NCI-H1436 (cell line): ENCODE data around the gene TNFSF11.

Source experiments
- DNase-seq: peaks from one replicate; lab custom pipeline; 2025; lab: John Stamatoyannopoulos, UW

The TNFSF11 gene

DNA sequence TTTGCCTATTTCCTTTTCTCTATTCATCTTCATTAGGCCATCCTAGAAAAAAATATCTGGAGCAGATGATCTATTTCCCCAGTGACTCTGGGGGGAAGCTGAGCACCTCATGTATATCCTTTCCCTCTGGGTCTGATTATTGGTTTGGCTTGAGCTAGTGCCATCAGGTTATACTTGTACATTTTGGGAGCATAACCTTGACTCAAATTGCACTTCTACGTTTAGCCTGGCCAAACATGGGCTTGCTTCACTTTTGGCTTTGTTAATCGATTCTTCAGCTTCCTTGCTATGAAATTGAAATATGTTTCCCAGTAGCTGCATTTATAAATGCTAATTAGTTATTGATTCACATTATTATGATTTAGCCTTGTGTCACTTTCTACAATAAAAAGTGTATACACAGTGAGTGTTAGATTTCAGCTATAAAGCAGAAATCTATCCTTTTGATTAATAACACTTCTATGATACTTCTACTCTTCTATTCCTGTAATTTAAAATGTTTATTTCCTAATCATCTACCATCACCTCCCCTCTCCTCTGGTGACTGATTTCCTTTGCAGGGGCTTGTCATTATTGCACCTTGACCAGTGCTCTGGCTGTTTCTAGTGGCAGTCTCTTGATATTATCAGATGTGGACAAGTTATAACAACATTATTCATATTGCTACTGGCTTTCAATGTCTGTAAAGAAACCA, 37.3 kb downstream of the TNFSF11 start:
- no peak for DNase-seq

DNA sequence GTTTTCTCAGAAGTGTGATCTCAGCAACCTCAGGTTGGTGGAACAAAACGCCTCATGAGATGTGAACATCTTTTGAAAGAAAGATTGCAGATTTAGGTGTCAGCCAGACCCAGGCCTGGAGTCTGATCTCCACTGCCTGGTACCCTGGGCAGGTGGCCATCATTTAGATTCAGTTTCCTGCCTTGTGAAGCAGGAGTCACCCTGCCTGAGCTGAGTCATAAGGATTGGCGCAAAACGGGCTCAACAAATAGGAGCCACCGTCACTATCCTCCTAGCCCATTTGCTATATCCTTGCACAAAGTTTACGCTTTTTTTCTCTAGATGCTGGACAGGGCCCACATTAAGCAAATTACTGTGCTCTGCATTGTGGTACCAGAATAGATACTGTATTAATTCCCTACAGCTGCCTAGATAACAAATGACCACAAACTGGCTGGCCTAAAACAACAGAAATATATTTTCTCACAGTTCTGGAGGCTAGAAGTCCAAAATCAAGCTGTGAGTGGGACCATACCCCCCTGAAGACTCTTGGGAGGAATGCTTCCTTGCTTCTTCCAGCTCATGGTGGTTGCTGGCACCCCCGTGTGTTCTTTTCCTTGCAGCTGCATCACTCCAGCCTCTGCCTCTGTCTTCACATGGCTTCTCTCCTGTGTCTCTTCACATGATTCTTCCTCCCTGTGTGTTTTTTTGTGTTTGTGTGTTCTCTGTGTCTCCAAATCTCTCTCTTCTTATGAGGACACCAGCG, 38.2 kb downstream of the TNFSF11 start:
- DNase-seq = no peak

DNA sequence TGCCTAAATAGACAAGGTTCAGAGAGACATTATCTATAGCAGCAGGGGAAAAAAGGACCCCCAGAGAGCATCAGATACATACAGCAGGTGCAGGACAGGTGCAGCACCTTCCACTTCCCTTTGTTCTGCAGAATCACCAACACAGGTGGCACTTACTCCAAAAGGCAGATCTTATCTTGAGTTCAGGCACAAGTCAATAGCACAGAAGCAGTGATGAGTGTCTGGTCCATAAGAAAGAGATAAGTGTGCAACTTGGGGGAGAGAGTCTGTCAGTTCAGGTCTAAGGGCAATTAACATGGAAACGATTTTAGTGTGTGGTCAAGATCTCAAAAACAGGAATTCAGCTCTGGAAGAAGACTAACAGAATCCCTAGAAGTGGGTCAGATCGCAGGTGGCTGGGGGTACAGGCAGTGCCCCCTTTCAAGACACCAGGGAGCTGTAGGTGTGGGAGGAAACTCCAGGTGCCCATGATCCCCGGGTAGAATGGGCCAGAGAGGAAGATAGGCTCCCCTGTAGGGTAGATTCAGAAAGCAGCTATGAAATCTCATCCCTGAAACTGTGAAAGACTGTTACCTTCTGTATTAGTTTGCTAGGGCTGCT, 40.6 kb downstream of the TNFSF11 start:
- DNase-seq = no peak

- no peak for DNase-seq
These were observed 41.7 kb downstream of the TNFSF11 start for GRCh38 chr13:42615691-42616090.

GRCh38 chr13:42617221-42617620, 43.3 kb downstream of the TNFSF11 start:
- no peak for DNase-seq

GRCh38 chr13:42623916-42624315, 50.0 kb downstream of the TNFSF11 start:
- no peak for DNase-seq

GRCh38 chr13:42625611-42626010, 51.7 kb downstream of the TNFSF11 start:
- no peak for DNase-seq

DNA sequence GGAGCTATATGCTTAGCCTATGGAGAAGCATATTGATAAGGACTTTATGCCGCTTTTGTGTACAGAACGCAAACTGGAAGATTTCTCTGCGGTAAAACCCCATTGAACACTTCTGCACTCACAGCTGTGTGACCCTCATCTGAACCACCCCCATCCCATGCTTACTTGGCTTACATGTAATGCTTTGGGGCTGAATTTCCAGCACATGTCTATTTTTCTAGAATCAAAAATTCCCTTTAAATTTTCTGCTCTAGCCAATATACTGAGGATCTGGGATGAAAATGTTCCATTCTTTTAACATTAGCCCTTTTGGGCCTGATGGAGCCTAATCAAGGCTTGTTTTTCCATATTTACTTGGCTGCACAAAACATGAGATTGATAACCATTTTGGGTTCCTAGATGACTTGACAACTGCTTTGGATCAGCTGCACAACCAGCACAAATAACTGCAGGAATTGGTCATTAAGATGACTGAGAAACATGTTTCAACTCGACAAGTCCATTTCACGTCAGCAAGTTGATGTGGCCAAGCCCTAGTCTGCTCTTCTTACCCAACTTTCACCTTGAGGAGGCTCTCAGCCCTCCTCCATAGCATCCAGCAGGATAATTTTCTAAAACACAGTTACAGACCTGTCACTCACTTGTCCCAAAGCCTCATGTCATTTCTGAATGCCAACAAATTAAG, 52.4 kb downstream of the TNFSF11 start:
- no peak for DNase-seq

- no peak for DNase-seq
These were observed 54.7 kb downstream of the TNFSF11 start for GRCh38 chr13:42628666-42629065.

- DNase-seq = no peak
These were observed 57.2 kb downstream of the TNFSF11 start for GRCh38 chr13:42631181-42631580.

DNA sequence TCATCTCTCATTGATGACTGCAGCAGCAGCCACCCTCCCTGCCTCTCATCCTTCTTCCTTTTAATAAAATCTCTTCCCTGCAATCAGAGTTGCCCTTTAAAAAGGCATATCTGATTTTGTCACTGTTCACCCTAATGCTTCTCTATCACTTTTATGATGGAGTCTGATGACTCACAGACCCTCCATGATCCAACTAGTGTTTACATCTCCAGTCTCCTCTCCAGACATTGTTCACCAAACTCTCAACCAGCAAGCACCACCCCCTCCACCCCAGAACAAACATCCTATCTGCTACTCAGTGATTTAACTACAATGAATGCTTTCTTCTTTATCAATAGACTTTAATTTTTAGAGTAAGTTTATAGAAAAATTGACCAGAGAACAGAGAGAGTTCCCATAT, 59.5 kb downstream of the TNFSF11 start:
- no peak for DNase-seq

GRCh38 chr13:42638101-42638500, 64.1 kb downstream of the TNFSF11 start:
- DNase-seq = no peak

DNA sequence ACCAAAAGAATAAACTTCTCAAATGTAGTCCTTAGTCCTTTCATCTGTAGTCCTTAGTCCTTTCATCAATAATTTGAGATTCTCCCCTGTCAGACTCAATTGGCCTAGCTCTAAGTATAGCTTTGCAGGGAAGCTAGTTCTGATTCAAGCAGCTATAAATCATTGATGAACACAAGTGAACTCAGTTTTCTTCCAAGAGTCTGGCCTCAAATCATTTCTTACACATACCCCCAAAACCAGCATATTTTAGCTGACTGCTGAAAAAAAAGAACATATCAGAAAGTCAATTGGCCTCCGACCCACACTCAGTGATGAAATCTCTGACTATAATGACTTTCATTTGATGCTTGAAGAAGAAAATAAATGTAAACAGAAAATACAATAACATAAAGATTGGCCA, 64.9 kb downstream of the TNFSF11 start:
- no peak for DNase-seq

- DNase-seq = no peak
These were observed 69.1 kb downstream of the TNFSF11 start for GRCh38 chr13:42643076-42643475.

DNA sequence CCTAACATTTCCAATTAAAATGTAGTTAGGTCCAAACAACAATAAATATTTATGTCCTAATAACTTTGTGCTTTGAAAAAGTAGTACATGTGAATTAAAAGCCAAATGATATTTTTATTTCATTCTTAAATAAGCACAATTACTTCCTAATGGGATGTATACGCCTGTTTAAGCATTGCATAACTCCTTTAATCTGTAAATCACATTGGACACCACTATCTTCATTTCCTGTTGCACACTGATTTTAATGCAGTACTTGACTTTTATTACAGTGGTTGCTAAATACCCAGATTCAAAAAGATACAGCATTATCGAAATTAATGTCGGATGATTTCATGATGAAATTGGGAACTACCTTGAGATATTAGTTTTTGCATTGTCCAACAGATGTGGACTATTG, 70.9 kb downstream of the TNFSF11 start:
- no peak for DNase-seq

DNA sequence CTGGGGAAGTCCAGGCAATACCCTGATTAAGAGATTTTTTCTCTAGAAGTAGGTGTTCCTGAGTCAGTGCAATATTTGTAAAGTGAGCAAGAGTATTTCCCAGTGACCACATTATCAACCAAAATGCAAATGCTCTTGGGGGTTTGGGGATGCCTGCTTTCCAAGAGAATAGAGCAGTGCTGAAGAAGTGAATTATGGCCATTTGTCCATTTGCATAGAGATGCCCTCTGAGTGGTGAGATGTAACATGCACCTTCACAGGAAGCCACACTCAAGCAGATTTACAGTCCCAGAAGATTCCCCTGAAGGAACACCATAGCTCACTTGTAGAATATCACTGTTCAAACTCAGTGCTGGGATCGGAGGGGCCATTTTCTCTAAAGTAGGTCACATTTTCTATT, 71.8 kb downstream of the TNFSF11 start:
- DNase-seq = no peak

DNA sequence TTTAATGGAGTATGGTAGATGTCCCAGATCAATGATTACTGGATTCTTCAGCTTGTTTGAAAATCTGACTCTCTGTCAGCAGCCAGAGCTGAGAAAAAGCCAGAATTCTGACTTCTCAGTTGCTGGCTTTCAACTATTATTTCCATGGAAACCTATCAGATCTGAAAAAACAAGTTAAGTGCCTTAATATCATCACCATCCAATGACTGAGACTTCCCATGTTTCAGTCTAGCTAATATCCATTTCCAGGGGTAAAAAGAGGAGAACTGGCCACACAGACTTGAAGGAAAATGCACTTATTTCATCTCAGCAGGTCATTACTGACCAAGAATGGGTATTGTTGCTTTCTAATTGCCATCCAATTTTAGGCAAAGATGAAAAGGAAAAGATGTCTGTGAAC, 75.2 kb downstream of the TNFSF11 start:
- no peak for DNase-seq

DNA sequence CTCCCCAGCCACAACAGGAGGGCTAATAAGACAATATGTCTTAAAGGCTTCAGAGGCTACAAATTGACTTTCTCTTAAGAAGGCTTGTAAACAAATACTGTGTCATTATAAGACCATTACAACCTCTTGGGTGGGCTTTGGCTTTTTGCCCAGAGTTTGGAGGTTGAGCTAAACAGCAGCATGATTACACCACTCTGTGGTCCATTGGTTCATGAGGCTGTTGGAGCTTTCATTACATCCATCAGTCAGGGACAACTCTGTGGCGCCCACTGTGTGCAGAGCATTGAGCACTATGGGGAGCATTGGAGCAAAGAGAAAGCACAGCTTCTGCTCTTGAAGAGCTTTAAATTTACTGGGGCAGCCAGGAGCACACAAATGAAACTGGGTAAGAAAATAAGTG, 75.9 kb downstream of the TNFSF11 start:
- DNase-seq = peak; percentile 47

DNA sequence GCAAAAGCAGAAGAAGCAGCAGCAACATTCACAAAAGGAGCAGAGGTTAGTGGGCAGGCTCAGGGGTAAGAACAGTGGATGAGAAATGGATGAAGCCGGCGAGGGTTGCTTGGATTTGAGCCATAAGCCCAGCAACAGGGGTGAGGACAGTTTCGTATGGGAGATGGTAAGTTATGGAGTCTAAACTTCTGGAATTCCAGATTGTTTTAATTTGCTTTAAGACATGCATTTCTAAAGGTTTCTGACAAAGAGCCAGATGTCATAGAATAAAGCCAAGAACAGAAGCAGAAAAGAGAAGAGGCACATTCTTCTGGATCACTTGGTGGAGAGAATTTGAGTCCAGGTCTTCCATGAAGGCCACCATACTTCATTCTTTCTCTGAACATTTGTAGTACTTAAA, 76.6 kb downstream of the TNFSF11 start:
- DNase-seq = no peak

DNA sequence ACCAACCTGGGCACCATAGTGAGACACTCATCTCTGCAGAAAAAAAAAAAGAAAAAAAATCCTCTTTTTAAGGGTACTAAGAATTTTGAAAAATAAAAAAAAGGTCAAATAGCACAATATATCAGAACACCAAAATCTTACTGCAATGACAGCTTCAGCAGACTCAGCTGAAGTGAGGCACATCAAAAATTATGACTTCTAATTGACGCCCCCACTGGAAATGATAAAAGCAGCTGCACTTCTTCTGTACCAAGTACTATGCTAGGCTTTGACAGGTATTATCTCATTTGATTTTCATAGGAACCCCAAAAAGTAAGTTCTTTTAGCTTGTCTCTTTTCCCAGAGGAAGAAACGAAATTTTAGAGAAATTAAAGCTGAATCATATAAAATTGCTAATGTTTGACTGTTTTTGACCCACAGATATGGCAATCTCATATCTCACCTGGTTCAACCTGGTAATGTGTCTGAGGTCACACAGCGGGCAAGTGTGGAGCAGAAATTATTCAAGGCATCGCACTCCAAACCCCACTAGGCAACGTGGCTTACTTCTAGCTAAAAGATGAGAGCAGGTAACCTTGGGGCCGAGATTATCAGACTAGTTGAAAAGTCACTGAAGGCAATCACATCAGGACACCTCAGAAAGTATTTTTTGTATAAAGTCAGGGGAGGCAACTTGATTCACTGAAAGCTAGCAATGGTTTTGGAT, 78.1 kb downstream of the TNFSF11 start:
- DNase-seq = no peak

- DNase-seq = no peak
These were observed 78.9 kb downstream of the TNFSF11 start for GRCh38 chr13:42652642-42653415.
